Measurements from ENCODE around the gene ACVRL1.
"Not testable (repeated sequence)": the region's sequence is repeated elsewhere in the genome, so short reads cannot be mapped to it uniquely, and the experiment has no call there.

The ACVRL1 gene

GRCh38 chr12:51874486-51874885 is 32.8 kb upstream of the ACVRL1 start:
- DNase-seq, result no peak

DNA sequence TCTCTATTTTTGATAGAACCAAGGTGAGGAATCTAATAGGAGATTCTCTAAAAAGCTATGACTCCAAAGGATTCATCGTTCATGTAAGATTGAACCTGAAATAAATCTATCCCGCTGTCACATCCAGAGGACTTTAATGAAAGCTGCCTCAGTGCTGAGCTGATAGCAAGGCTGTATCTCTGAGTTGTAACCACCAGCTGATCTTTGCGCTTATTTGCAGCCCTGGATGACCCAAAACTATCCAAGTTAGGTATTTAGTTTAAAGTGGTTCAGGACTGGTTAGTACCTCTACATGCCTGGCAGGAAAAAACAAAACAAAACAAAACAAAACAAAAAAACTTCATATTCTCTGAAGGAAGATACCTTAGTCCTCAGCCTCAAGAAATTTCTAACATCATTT is 28.2 kb upstream of the ACVRL1 start:
- no peak for DNase-seq

GRCh38 chr12:51883295-51883694 is 24.0 kb upstream of the ACVRL1 start:
- DNase-seq, result no peak

GRCh38 chr12:51883998-51884675 is 23.2 kb upstream of the ACVRL1 start:
- DNase-seq, result no peak

GRCh38 chr12:51884676-51885229 is 22.6 kb upstream of the ACVRL1 start:
- DNase-seq, result peak; percentile 49

DNA sequence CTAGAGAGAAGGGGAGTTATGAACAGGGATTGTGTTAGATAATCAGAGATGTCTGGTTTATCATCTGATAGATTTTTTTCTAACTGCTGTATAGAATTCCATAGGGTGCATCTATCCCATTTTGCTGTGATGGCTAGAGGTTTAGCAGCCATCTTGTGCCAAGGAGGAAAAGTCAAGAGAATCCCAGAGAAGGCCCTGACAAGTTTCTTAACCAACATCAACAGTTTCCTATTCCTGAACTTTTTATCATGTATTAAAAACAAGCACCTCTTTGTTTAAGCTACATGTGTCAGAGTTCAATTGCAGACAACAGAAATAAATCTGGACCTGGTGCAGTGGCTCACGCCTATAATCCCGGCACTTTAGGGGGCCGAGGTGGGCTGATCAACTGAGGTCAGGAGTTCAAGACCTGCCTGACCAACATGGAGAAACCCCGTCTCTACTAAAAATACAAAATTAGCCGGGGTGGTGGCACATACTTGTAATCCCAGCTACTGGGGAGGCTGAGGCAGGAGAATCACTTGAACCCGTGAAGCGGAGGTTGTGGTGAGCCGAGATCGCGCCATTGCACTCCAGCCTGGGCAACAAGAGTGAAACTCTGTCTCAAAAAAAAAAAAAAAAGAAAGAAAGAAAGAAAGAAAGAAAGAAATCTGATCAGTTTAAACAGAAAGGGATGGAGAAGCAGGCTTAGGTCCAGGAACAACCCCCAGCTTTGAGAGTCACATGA is 21.8 kb upstream of the ACVRL1 start:
- DNase-seq, result not testable (repeated sequence)

DNA sequence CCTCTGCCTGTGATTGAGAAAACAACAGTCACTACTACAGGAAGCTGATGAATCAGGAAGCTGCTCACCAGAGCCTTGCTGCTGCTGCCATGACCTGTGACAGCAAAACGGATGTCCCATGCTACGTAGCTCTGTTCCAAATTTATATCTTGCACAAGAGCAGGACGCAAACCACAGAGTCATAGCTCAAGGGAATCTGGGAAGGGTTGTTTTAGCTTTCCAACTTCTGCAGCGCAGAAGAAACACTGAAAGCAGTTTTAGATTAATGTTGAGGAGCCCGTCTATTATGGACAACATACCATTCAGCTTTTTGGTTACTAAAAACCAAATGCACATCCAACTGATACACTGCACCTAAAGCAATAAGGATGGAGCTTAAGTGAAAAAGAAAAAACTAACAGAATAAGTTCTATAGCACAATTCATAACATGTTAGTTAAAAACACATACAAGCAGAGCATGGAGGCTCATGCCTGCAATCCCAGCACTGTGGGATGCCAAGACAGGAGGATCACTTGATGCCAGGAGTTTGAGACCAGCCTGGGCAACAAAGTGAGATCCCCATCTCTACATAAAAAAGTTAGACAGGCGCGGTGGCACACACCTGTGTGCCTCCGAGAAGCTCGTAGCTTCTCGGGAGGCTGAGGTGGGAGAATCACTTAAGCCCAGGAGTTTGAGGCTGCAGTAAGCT is 21.1 kb upstream of the ACVRL1 start:
- DNase-seq, result peak; percentile 99

- DNase-seq, result no peak
Observed at GRCh38 chr12:51887476-51888315, 19.6 kb upstream of the ACVRL1 start, which contains the start of gene ANKRD33. ANKRD33 (plus strand) TSS chr12:51888103; CDS start chr12:51888187, 84 bp downstream.

DNA sequence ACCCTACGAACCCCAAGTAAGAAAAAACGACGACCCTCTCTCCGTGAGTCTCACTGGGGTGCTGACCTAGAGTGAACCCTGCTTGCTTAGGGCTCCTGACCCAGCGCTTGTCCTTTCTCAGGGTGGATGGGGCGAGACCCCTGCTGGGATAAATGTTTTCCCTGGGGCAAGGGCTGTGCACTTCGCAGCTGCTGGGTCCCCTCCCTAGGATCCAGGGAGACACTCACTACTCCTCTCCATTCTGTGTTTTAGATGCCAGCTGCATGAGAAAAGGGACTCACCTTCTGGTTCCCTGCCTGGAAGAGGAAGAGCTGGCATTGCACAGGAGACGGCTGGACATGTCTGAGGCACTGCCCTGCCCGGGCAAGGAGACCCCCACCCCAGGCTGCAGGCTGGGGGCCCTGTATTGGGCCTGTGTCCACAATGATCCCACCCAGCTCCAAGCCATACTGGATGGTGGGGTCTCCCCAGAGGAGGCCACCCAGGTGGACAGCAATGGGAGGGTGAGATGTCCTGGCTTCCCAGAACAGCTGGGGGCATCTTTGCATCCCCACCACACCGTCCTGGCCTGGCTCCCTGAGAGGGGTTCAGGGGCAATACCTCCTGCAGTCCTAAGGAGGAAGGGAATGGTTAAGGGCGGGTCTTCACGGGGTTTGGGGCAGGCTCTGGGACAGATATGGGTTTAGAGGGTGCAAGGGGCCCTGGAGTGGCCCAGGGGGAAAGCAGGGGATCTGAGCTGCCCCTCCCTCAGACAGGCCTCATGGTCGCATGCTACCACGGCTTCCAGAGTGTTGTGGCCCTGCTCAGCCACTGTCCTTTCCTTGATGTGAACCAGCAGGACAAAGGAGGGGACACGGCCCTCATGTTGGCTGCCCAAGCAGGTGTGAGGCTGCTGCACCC is 18.7 kb upstream of the ACVRL1 start:
- no peak for DNase-seq

- DNase-seq, result no peak
Observed at GRCh38 chr12:51889216-51890132, 17.8 kb upstream of the ACVRL1 start.

- no peak for DNase-seq
Observed at GRCh38 chr12:51890133-51890464, 17.2 kb upstream of the ACVRL1 start.

DNA sequence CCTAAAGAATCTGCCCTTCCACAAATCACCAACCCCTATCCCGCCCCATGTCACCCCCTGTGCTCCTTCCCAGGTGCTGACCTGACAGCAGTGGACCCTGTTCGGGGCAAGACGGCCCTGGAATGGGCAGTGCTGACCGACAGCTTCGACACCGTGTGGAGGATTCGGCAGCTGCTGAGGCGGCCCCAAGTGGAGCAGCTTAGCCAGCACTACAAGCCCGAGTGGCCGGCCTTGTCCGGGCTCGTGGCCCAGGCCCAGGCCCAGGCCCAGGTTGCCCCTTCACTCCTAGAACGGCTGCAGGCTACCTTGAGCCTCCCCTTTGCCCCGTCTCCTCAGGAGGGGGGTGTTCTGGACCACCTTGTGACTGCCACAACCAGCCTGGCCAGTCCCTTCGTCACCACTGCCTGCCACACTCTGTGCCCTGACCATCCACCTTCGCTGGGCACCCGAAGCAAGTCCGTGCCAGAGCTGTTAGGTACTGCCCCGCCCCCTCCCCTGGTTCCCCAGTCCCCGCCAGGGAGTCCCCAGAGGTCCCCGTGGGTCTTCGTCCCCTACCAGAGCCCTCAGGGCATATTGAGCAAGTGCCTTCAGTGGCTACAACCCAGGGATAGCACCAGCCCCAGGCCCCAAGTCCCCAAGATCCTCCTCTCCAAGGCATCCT is 16.7 kb upstream of the ACVRL1 start:
- DNase-seq, result no peak

DNA sequence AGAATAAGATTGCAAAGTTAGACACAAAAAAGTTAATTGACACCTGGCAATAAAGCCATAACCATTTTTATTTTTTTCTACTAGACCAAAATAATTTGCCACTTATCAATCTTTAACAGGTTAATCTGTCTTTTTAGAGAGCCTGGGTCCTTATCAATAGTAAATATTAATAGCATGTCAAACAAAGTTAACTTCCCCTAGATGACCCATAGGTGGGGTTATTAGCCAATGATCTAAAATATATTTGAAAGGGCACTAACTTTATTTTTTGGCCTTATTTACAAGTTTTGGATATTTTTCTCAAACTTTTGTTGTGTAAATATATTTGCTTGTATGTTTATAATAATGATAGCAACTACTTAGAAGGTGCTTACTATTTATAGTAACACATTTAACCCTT is 15.5 kb upstream of the ACVRL1 start:
- peak; percentile 50 for DNase-seq

DNA sequence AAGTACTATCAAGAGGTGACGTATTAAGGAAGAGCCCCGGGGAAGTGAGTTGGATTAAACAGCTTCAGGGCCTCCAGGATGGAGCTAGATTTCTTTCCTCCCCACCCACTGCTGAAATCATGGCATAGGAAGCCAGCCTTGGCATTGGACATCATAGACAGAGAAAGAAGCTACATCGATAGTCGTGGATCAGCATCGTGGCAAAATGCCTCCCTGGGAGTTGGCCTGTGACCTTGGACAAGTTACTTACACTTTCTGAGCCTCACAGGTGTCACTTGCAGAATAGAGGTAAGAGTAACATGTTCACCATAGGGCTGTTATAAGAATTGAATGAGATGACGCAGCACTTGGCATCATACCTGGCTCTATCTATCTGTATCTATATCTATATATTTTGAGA is 13.5 kb upstream of the ACVRL1 start:
- DNase-seq, result no peak

GRCh38 chr12:51895378-51896135 is 11.7 kb upstream of the ACVRL1 start:
- no peak for DNase-seq

- DNase-seq, result no peak
Observed at GRCh38 chr12:51896236-51896635, 11.1 kb upstream of the ACVRL1 start.

DNA sequence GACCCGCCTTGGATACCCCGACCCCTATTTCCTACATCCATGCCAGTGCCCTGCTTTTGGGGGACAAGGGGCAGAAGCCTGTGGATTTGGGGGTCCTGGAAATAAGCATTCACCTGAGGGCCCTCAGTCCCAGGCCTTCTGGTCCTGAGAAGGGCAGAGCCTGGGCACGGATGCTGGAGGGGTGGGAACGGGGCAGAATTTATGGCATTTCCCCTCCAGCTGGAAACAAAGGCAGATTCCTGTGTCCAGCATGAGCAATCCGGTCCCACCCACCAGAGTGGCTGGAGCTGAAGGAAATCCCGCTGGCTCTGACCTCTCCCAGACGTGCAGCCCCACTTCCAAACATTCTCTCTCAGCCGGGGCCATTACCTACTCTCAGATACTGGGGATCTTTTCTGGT is 10.1 kb upstream of the ACVRL1 start:
- DNase-seq, result no peak

GRCh38 chr12:51898506-51898905 is 8.8 kb upstream of the ACVRL1 start:
- DNase-seq, result no peak

GRCh38 chr12:51898937-51899336 is 8.4 kb upstream of the ACVRL1 start:
- DNase-seq, result peak; percentile 42
